ENCODE data around the gene PRKCE.
"Not testable (repeated sequence)": the region's sequence is repeated elsewhere in the genome, so short reads cannot be mapped to it uniquely, and the experiment has no call there.

PRKCE gene

DNA sequence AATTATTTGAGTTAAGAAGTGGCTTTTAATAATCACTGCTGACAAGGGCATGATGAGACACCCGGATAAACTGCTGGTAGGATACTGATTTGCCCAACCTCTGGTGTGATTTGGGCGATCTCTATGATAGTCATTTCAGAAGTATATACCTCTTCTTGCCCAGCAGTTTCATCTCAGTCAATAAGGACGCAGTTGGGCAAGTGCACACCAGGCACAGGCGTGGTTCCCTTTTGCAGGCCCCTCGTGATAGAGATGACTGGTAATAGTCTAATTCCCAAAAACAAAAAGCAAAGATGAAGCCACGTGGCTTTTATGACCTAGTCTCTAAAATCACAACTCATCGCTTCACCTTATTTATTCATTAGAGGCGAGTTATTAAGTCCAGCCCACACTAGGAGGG is 246.4 kb downstream of the PRKCE start:
- DNase-seq: no peak

DNA sequence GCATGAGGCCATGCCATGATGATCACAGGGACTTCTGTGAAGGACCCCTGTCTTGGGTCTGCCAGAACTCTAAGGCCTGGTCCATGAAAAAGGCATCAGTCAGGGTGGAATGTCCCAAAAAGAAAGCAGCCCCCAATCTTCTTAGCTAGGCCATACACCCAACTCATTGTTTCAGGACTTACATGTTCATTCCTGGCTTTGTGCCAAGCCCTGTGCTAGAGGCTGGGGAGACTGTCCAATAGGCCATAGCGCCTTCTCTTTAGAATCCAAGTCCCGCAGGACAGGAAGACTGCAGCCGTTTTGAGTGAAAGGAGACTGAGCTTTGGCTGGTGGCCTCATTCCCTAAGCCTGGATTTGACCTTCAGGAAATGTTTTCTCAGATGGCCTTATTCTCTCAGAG is 247.3 kb downstream of the PRKCE start:
- DNase-seq: no peak

DNA sequence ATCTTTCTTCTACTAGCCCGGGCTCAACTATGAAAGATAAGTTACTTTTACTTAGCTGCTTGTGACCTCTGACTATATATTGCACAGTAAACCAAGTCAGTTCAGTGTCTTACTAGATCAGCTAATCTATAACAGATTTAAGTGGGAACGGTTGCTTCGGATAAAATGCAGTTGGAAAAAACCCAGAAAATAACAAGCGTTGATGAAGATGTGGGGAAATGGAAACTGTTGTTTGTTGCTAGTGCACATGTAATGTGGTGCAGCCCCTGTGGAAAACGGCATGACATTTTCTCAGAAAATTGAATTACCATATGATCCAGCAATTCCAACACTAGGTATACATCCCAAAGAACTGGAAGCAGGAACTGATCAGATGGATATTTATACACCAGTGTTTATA is 248.5 kb downstream of the PRKCE start:
- no peak for DNase-seq

DNA sequence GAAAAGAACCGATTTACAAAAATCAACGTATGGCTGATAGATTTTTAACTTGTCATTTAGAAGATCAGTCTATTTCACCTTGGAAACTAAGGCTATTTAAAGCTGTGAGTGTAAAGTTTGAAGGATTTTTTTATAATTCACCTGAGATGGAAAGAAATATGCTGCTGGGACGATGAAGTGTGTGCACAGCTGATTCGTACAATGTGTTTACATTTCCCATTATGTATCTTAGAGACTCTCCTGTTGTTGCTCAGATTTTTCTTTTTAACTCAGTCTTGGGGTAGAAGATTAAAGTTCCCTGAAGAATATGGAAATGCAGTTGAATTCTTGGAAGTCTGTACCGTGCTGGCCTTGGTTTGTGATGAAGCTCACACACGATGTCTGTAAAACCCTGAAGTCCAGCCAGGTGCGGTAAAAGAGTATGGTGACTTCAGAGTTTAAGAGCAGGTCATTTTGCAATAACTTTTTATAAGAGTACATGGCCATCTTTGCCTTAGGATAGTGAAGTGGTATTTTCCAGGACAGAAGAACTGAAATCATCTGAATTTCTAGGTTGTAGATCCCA is 250.1 kb downstream of the PRKCE start:
- no peak for DNase-seq

DNA sequence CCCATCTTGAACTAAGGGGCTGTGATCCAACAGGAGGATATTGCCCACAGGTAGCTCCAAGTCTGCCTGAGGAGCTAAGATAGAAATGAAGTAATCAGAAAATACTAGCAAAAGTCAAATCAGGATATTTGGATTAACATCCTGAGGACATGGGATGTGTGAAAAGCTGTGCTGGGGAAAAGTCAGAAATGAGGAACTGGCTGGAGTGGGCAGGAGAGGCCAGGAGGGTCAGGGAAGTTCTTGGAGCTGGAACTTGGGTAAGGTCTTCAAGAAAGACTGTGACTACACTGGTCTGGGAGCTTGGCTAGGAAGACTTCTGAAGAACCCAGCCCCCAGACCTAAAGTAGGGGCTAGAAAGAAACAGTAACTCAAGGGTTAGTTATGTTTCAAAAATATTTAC is 250.9 kb downstream of the PRKCE start:
- no peak for DNase-seq

DNA sequence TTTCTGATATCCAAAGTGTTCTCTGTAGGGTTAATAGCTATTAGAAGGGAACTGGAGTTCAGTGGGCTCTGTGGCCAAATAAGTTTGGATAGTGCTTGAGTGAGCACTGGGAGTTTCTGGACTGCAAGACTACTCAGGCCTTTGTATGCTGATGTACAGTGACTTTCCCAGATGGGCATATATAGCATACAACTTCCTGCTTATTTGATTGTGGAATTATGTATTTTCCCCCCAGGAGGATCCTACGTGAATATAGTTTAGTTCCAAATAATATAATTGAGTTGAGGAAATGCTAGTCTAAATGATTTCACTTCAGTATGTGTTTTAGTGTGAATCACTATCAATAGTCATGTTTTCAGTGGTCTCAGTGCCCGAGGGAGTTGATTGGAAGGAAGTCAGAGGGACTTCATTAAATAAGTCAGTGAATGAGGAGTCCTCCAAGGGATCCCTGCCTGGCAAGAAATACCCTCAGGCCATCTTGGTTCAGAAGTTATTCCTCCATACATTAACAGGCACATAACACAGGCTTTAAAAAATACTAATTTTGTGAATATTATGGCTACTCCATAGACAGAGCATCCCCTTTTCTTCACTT is 251.4 kb downstream of the PRKCE start:
- no peak for DNase-seq

DNA sequence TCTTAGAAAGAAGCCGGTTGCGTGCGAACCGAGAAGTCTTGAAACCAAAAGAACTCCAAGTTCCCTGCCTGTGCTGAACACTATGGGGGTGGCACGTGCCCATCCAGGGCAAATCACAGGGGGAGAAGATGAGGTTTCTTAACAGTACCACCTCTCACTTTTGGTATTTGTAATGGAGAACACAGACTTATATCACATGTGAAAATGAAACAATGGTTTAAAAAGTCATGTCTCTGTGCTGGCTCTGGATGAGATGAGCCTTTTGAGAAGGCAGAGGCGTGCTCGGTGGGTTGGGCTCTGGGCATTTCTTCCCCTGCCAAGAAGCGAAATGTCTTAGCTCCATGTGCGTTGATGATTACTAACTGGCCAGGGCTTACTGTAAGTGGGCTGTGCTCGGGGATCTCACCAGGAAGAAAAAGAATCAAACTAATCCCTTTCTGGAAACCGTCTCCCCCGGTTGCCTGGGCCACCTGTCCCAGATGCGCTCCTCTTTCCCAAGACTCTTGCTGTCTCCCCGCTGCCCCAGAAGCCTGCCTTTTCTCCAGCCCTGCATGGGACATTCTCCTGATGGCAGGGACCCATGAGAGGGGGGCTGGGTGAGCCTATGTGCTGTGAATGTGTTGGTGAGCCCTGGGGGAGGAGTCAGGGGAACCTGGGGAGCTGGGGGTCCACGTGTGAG is 252.9 kb downstream of the PRKCE start:
- no peak for DNase-seq

DNA sequence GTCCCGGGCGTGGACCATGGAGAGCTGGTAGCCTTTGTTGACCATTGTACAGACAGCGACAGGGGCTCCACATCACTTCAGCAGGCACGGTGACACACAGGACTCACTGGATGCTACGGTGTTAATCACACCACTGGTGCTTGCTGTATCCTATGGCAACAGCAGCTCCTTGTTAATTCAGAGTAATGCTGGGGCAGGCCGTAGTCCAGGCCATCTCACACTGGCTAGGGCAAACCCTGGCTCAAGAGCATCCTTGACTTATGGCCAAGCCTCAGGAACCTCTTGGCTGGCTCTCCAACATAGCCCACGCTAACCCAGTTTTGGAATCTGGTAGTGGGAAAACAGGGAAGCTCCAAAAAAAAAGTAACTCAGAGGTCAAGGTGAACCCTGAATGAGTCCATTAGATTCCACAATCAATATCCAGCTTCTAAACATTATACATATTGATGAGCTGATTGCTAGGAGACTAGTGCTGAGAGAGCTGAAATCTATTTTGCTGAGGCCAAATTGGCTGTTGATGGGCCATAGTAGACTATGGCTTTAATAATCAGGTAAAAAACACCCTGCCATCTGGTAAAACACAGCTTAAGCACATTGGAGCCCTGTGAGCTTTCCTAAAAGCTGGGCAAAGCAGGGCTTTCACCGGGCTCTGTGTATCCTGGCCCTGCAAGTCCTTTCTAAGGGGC is 253.6 kb downstream of the PRKCE start:
- no peak for DNase-seq

DNA sequence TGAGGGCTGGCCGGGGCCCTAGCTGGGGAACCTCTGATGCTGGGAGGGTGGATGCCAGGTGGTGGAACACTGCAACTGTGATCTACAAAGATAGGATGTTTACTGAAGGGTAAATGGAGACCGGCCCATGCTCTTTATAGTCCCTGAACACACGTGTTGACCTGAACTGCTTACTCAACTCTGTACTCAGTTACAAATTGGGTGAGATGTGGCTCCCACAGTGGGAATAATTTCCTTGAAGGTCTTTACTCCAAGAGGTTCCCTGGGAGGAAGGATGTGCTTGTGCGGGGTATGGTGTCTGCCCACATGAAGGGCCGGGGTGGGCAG is 254.1 kb downstream of the PRKCE start:
- DNase-seq: no peak

DNA sequence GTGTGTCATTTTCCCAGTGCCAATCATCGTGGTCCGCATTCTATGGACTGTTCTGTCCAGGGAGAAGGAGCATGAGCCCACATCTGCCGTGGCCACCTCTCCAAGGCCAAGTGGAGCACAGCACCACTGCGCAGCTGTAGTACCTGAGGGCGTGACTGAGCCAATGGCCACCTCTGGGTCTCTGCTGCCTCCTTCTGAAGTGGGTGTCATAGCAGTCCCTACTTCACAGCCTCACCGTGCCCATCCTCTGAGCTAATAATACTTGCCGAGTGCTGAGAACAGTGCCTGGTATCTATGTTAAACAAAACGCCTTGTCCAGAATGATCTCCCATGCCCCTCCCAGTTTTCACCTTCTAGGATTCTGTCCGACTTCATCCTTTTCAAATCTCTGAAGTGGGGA is 256.1 kb downstream of the PRKCE start:
- no peak for DNase-seq

DNA sequence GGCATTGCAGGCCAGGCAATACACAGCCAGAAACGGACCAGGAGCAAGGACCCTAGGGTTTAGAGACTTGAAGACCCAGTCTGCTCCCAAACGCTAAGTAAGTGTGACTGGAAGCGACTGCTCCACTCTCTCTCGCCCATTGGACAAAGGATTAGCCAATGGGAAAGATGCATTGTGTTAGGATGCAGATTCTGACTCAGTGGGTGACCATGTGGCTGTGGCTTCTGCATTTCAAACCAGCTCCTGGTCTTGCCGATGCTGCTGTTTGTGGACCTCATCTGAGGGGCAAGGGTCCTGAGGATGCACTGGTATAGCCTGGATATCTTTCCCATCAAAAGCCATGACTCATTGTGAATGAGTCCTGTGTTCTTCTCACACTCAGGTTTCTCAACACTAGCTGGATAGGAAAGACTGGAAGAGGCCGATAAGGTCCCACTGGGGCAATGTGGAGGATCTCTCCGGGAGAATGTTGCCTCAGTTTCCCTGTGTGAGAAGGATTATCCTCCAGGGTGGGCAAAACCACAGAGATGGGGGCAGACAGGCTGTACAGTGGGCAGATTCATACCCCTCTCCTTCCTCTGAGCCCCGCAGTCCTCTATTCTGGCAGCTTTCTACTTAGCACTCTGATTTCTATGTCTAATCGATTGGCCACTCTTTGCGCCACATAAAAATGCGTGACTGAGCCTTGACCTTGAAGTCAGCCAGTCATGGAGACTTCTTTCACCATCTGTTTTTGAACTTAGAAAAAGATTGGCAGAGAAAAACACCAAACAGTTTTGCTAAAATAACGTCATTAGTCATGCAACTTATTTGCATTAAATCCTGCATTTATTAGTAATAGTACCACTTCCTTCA is 257.1 kb downstream of the PRKCE start:
- no peak for DNase-seq

DNA sequence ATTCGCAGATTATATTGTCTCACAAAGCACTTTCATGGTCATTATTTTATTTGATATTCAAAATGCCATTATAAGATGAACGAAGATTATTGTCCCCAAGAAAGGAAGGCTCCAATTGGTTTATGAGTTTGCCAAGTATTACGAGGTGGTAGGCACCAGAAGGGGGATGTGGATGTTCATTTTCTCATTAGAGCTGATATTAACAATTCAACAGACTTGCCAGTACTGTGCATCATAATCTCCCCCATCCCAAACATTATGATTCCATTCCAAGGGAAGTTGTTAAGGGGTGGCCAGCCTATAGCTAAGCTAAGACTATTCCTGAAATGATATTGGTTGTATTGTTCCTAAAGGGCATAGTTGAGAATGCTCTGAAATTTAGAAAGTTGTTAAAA is 257.7 kb downstream of the PRKCE start:
- DNase-seq: no peak

DNA sequence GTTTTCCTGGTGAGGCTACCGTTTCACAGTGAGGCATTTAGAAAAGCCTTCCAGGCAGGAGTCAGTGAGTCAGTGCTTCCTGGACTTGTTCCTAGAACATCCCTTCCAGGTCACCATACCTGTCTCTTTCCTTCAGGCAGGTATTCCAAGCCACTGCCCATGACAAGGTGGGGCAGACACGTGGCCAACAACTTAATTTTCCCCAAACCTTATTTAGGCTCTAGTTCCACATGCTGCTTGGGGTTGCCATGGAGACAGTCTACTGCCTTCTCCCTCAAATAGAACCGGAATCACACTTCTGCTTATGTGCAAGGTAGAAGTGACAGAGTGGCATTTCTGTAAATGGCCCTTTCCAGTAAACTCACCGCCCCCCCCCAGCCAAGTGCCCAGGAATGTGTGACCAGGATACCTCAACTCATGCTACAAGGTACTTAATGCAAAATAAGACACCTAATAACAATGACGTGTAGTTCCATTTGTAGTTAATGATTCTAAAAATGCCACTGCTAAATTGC is 258.3 kb downstream of the PRKCE start:
- no peak for DNase-seq

DNA sequence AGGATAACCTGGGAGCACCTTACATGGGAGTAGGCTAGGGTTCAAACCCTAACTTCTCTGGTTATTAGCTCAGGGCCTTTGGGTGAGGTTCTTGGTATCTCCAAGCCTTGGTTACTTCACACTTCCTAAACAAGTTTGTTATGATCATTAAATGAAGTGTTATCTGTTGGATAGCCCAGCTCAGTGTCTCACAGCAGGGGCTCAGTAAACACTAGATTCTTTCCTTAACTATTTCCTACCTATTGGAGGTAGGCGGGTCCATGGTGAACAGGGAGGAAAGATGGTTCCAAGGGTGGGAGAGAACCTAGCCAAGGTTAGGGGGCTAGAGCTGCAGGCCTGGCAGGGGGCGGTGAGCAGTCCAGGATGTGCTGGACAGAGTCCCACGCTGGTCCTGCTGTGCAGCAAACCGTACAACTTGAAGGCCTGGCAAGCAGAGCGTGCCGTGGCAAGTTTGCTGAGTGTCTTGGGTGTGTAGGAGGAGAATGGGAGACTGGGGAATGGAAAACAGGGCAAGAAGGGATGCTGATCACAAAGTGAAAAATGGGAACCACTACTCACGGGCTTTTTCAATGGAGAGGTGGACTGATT is 259.1 kb downstream of the PRKCE start:
- no peak for DNase-seq

DNA sequence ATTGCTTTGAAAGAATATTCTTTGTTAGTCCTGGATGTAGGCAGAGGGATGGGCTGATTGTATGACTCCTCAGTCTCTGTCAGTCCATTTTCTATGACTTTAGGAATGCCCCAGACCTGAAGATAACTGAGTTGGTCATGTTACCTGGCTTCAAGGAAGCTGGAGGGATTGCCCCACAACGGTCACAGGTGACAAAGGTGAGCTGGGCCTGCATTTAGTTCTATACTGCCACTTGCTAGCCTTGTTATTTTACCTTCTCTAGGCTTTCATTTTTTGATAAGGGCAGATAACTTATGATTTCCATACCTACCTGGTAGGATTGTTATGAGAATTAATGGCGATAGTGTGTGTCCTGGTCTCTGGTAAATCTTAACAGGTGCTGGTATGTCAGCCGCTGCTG is 260.1 kb downstream of the PRKCE start:
- DNase-seq: no peak

DNA sequence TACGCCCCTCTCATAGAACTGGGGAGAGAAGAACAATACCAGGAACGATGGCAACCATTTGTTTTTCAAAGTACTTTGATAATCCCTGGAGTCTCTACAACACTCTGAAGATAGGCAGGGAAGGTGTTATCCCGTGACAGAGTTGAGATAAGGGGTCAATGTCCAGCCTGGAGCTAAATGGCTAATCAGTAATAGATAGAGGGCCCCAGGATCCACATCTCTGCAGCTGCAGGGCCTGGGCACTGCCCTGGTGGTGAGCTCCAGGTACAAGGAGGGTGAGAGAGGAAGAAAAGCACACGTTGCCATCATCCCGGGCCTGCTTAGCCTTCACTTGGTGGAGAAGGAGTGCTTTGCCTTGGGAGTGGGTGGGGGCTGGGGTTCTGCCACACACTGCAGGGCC is 260.6 kb downstream of the PRKCE start:
- no peak for DNase-seq

DNA sequence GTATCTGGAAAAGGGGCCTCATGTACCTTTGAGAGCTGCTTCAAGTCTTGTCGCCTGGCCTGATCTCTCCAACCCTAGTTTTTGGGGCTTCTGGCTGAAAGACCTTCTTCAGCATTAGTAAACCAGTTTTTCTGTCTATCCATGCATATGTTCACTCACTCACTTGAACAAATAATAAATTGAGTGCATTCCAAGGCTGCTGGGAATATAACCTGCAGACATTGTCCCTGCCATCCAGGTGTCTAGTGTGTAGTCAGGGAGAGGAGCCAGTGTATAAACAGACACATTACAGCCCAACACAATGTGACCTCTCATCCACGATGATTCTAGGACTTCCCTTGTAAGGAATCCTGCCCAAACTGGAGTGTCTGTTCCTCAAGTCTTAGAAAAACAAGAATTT is 262.1 kb downstream of the PRKCE start:
- DNase-seq: no peak

DNA sequence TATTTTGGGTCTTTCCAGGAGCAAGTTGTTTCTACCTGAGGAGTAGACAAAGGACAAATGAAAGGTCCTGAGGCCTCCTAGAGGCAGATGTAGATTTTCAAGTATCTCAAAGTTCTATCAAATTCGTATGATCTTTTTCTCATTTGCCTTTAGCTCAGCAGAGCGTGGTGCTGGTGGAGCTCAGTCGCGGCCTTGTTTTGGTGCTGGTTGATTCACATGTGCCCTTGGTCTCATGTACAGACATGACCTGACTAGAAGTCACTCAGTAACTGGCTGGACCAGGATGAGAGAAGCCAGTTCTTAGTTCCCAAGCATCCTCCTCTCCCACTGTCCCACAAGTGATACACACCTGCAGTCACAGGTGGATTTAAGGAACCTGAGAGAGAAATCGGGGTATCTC is 264.0 kb downstream of the PRKCE start:
- DNase-seq: no peak

DNA sequence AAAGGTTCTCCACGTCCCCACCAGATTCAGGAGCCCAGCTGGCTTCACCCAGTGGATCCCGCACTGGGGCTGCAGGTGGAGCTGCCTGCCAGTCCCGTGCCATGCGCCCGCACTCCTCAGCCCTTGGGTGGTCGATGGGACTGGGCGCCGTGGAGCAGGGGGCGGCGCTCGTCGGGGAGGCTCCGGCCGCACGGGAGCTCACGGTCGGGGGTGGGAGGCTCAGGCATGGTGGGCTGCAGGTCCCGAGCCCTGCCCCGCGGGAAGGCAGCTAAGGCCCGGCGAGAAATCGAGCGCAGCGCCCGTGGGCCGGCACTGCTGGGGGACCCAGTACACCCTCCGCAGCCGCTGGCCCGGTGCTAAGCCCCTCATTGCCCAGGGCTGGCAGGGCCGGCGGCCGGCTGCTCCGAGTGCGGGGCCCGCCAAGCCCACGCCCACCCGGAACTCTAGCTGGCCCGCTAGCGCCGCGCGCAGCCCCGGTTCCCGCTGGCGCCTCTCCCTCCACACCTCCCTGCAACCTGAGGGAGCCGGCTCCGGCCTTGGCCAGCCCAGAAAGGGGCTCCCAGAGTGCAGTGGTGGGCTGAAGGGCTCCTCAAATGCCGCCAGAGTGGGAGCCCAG is 266.2 kb downstream of the PRKCE start:
- DNase-seq: not testable (repeated sequence)

DNA sequence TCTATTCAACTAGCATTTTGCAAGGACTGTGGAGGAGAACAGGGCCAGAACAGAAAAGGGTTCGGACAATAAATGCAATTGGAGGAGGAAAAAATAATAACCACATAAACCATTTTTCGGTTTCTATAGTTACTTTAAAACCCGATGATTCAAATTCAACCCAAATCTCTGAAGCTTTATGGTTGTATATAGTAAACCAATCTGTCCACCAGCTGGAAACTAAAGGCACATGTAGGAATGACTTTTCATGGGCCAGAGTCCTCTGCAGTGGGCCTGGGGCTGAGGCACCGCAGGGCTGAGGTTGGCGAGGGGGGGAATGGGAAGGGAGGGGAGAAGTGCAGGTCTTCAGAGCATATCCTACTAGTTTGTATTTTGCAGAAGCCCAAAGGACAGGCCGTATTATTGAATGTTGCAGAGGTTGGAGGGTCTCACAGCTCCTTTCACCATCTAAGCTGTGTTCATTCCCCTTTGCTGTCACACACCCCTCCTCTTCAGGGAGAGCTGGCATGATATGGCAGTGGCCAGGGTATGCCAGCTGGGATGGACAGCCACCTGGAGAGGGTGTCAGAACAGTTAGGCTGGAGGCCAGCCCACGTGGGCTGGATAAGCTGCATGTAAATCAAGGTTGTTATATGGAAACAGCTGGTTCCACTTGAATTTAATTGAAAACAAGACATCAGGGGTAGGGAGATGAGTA is 267.1 kb downstream of the PRKCE start:
- no peak for DNase-seq

DNA sequence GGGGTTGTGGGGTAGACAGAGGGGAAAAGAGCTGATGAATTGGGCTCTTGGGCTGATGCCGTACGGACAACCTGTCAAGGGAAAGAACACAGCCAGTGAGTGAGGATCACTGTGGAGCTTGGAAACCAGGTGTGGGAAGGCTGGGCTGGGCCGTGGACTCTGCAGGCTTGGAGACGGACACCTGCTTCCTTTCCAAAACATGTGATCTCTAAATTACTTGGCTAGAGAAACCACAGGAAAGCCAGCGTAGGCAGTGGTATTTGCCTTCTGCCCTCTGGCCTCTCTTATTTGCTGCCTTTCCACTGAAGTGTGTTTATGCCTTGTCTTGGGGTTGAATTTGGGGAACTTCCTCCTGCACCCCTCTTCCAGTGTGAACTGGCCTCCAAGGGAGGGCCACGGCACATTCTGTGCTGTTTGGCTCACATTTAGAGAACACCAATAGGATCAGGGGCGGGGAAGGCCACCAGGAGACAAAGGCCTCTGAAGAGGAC is 267.7 kb downstream of the PRKCE start:
- no peak for DNase-seq

DNA sequence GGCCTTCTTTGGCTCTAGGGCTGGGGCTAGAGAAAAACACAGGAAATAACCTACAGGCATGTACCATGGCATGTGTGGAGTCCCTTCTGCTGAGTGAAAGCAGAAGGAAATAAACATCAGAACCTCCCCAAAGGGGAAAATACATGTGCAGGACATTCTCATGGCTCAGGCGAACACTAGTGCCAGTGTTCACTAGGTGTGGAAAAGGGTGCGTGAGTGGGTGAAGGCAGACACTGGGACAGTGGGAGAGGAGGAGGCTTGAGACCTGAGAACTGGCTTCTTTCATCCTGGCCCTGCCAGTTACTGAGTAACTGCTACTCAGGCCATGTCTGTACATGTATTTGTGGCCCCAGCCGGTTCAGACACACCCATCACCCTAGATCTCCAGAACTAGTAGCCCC is 268.2 kb downstream of the PRKCE start:
- no peak for DNase-seq
